Measurements from ENCODE around the gene RIPOR2. TPM values are rescaled to one million over a fixed set of nuclear protein-coding genes. Genes with fewer than 3 reads are reported as not detected.

Gene RIPOR2
- total and polyA plus RNA-seq, 11 donors: 0.76 to 14.2 (median 4.2) TPM

- TF ChIP-seq POLR2A (IDR thresholded peaks at IDR 0.05): no peak
- TF ChIP-seq, protein P1, sequence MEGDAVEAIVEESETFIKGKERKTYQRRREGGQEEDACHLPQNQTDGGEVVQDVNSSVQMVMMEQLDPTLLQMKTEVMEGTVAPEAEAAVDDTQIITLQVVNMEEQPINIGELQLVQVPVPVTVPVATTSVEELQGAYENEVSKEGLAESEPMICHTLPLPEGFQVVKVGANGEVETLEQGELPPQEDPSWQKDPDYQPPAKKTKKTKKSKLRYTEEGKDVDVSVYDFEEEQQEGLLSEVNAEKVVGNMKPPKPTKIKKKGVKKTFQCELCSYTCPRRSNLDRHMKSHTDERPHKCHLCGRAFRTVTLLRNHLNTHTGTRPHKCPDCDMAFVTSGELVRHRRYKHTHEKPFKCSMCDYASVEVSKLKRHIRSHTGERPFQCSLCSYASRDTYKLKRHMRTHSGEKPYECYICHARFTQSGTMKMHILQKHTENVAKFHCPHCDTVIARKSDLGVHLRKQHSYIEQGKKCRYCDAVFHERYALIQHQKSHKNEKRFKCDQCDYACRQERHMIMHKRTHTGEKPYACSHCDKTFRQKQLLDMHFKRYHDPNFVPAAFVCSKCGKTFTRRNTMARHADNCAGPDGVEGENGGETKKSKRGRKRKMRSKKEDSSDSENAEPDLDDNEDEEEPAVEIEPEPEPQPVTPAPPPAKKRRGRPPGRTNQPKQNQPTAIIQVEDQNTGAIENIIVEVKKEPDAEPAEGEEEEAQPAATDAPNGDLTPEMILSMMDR (IDR thresholded peaks at IDR 0.05): no peak
- 54 to 60% (median 55%) methylated on average over 1 of the region's 1 CpG for WGBS, 4 donors
- ATAC-seq (no peak), DNase-seq (no peak)
- intact Hi-C loops (cut with DNase I): no loop called here
- no peaks in the 10 kb centered on the region for H3K9me3 ChIP-seq
- no peak overlapping the region for H3K4me3 ChIP-seq
- H3K4me1 ChIP-seq: no peaks in the 10 kb centered on the region
- H3K27ac ChIP-seq: no peak overlapping the region
- H3K36me3 ChIP-seq: no peaks in the 10 kb centered on the region
- no peaks in the 10 kb centered on the region for H3K27me3 ChIP-seq
Measured at GRCh38 chr6:24967211-24967610, 31.5 kb upstream of the RIPOR2 start.

GRCh38 chr6:24966381-24966780, 30.6 kb upstream of the RIPOR2 start:
- Histone ChIP-seq H3K4me3 (no peak overlapping the region), H3K9me3 (no peaks in the 10 kb centered on the region), H3K27ac (no peak overlapping the region), H3K27me3 (no peaks in the 10 kb centered on the region), H3K4me1 (no peaks in the 10 kb centered on the region), H3K36me3 (no peaks in the 10 kb centered on the region)
- ATAC-seq (no peak), DNase-seq (no peak)
- no peak for TF ChIP-seq POLR2A (IDR thresholded peaks at IDR 0.05)
- TF ChIP-seq, protein P1 (IDR thresholded peaks at IDR 0.05): no peak
- intact Hi-C loops (cut with DNase I): no loop called here
- WGBS, 4 donors: 89 to 94% (median 91%) methylated on average over 4 of the region's 4 CpGs

DNA sequence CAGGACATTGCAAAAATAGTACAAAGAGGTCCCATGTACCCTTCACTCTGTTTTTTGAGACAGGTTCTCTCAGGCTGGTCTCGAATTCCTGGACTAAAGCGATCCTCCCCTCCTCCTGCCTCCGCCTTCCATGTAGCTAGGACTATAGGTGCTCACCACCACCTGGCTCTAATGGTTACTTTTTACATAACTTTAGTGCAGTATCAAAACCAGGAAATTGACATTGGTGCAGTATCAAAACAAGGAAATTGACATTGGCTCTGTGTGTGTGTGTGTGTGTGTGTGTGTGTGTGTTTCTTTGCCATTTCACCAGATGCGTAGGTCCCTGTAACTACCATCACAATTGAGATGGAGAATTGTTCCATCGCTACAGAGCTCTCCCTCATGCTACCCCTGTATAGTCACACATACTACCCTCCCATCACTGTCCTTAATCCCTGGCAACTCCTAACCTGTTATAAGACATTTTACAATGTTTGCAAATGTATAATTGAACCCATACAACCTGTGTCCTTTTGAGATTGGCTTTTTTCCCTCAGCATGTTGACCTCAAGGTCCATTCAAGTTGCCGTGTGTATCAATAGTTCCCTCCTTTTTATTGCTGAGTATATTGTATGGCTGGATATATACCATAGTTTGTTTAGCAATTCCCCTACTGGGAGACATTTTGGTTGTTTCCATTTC, 28.3 kb upstream of the RIPOR2 start:
- no peaks in the 10 kb centered on the region for H3K27me3 ChIP-seq
- ATAC-seq (no peak), DNase-seq (no peak)
- 91 to 95% (median 94%) methylated on average over 6 of the region's 6 CpGs for WGBS, 4 donors
- intact Hi-C loops (cut with DNase I): no loop called here
- no peaks in the 10 kb centered on the region for H3K9me3 ChIP-seq
- TF ChIP-seq, protein P1 (IDR thresholded peaks at IDR 0.05): no peak
- TF ChIP-seq POLR2A (IDR thresholded peaks at IDR 0.05): no peak
- no peaks in the 10 kb centered on the region for H3K36me3 ChIP-seq
- peaks cover 0 to 14% (median 0%) of the 10 kb centered on the region in 12 donors for H3K4me1 ChIP-seq
- H3K4me3 ChIP-seq: no peak overlapping the region
- no peak overlapping the region for H3K27ac ChIP-seq

- Histone ChIP-seq H3K36me3 (no peaks in the 10 kb centered on the region), H3K27ac (no peak overlapping the region), H3K27me3 (no peaks in the 10 kb centered on the region), H3K4me1 (peaks cover 0 to 14% (median 0%) of the 10 kb centered on the region in 12 donors), H3K4me3 (no peak overlapping the region), H3K9me3 (no peaks in the 10 kb centered on the region)
- TF ChIP-seq, protein P1 (IDR thresholded peaks at IDR 0.05): no peak
- no peak for TF ChIP-seq POLR2A (IDR thresholded peaks at IDR 0.05)
- 85 to 92% (median 88%) methylated on average over 1 of the region's 1 CpG for WGBS, 4 donors
- intact Hi-C loops (cut with DNase I): no loop called here
- ATAC-seq (no peak), DNase-seq (no peak)
Measured at GRCh38 chr6:24963339-24963738, 27.6 kb upstream of the RIPOR2 start.
